GM12865 (cell line): ENCODE results near the gene GBP4.

ENCODE experiments used
- DNase-seq: peaks from one replicate; pipeline ENCODE4 v3.0.0; 2010; ENCODE audit warnings: low read depth
- H3K4me3 ChIP-seq: 2 replicates; pipeline ENCODE4 v1.5.1; 2011; ENCODE audit warnings: mild to moderate bottlenecking, low read depth, low read length, control low read depth
- TF ChIP-seq, protein P1 (sequence below): IDR thresholded peaks from 2 replicates; pipeline ENCODE4 v1.5.1; 2011; ENCODE audit warnings: low read length, control low read depth, low read depth, inconsistent platforms; ENCODE audit not compliant: insufficient read depth; ENCODE audit errors: missing control alignments

Gene GBP4

DNA sequence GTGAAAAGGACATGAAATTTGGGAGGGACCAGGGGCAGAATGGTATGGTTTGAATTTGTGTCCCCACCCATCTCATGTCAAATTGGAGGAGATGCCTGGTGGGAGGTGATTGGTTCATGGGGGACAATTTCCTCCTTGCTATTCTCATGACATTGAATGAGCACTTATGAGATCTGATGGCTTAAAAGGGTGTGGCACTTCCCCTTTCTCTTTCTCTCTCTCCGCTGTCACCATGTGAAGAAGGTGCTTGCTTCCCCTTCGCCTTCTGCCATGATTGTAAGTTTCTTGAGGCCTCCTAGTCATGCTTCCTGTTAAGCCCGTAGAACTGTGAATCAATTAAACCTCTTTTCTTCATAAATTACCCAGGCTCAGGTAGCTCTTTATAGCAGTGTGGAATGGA lies 7.6 kb upstream of the GBP4 start:
- no peak overlapping the region for H3K4me3 ChIP-seq
- TF ChIP-seq, protein P1, sequence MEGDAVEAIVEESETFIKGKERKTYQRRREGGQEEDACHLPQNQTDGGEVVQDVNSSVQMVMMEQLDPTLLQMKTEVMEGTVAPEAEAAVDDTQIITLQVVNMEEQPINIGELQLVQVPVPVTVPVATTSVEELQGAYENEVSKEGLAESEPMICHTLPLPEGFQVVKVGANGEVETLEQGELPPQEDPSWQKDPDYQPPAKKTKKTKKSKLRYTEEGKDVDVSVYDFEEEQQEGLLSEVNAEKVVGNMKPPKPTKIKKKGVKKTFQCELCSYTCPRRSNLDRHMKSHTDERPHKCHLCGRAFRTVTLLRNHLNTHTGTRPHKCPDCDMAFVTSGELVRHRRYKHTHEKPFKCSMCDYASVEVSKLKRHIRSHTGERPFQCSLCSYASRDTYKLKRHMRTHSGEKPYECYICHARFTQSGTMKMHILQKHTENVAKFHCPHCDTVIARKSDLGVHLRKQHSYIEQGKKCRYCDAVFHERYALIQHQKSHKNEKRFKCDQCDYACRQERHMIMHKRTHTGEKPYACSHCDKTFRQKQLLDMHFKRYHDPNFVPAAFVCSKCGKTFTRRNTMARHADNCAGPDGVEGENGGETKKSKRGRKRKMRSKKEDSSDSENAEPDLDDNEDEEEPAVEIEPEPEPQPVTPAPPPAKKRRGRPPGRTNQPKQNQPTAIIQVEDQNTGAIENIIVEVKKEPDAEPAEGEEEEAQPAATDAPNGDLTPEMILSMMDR: no peak
- peak; percentile 1 for DNase-seq

DNA sequence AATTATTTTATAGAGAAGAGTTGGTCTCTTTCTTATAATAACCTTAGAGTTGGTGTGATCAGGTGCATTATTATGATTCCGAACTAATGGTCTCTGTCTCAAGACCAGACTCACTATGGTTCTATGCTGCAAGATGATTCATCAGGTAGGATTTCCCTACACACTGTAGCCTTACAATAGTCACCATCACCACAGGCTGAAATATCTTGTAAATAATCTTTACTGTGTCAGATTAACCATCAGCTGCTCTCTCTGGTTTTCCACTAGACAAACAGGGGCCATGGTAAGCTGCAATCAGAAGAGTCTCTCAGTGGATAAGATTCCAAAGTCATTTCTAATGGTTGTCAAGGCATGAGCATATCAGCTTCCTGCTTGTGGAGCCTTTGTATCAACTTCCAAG lies 4.4 kb upstream of the GBP4 start:
- DNase-seq: no peak
- H3K4me3 ChIP-seq: no peak overlapping the region
- TF ChIP-seq, protein P1: no peak

DNA sequence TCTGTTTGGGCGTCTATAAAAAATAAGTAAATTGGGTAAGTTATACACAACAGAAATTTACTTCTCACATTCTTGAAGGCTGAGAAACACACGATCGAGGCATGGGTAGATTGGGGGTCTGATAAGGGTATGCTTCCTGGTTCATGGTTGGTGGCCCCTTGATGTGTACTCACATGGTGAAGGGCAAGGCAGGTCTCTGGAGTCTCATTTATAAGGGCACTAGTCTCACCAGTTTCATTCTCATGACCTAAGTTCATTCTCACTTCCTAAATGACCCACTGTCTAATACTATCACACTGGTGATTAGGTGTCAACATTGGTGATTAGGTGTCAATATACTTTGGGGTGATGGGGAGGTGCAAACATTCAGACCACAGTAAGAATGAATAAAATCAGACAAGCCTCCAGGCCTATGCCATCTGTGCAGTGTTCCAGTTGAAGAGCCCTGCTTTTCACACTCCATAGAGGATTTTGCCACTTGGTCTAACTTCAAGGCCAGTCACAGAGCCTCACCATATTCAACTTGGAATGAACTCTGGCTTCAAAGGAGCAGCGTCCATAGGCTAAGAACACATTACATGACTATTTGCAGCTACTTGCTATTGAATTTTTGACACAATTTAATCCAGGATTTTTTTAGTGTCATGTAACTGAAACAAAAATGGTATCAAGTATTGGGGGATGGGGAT lies 2.5 kb upstream of the GBP4 start:
- H3K4me3 ChIP-seq: no peak overlapping the region

DNA sequence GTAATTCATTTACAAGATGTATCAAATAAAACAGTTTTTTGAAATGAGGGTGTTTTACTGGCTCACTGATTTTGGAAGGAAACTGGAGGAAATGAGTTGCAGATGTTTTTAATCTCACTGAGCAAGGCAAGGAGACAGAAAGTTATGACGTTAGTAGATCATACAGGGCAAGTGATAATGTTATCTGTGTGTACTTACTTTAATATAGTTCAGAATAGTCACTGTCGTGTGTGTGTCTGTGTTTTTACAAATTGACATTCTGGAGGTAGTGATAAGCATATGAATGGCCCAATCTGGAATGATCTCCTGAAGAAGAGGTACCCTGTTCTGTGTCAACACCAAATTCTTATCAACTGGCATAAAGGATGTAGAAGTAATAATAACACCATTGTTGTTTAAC lies 1.9 kb upstream of the GBP4 start:
- no peak overlapping the region for H3K4me3 ChIP-seq
- DNase-seq: no peak
- TF ChIP-seq, protein P1: no peak

More for the DNA sequence above, 2.5 kb upstream of the GBP4 start:
- TF ChIP-seq, protein P1: no peak
- DNase-seq: peak; percentile 75

DNA sequence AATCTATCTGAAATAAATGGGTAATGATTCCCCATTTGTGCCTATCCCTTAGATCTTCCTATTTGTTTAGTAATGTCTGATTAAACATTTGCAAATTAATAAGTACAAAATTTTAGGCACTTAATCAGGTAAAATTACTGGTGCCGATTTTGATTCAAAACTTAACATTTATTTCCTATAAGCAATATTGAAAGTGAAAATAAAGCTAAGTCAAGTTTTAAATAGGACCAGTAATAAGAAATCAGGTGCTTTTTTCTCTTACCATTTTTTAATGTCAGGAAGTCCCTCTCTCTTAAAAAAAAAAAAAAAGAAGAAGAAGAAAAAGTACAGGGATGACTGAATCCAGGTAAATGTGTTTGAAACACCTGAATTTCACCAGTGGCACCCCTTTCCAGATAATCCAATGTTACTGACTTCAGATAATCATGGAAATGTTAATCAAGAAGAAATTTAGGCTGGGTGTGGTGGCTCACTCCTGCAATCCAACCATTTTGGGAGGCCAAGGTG lies 836 bp upstream of the GBP4 start:
- peak overlapping the region; percentile 53 for H3K4me3 ChIP-seq
- DNase-seq: no peak
- TF ChIP-seq, protein P1: no peak

DNA sequence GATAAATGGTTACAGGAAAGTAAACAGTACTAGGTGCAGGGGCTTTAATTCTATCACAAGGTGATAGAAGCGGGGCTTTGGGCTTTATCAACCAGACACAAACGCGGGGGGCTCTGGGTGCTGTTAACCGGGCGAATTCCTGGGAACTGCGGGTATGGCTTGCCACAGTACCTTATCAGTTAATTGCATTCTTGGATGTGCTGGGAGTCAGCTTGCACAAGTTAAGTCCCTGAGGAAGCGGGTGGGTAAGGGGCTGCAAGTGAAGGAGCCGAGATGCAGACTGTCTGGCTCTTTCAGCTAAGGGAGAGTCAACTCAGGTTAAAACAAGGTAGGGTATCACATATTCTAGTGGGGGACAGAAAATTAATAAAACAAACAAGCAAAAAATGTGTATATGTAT lies 661 bp downstream of the GBP4 start:
- TF ChIP-seq, protein P1: no peak
- DNase-seq: no peak
- H3K4me3 ChIP-seq: peak overlapping the region; percentile 53

DNA sequence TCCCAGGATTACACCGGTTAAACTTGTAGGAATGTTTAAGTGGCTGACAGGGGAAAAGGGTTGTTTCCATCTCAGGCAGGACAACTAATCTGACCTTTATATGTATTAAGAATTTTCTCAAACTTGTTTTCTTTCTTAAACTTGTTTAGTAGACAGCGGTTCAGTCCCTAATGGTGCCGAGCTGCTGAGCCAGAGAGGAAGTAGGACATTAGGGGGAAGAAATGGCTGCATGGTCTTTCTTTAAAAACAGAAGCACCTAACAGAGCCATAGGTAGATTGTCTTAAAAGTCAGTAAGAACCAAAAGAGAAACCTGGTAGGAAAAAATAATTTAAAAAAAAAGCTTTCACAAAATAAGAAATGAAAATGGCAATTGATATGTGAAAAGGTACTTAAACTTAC lies 3.3 kb downstream of the GBP4 start:
- DNase-seq: no peak
- H3K4me3 ChIP-seq: no peak overlapping the region
- TF ChIP-seq, protein P1: no peak
